DMS53 treated with DMSO at 0.1 percent for 48 hours (cell line): Measurements from ENCODE around the gene CCSER1.

Source experiments
- DNase-seq: peaks from one replicate; lab custom pipeline; 2025; ENCODE audit not compliant: unreplicated experiment; lab: John Stamatoyannopoulos, UW

Gene CCSER1

GRCh38 chr4:90127706-90128345, 632 bp downstream of the CCSER1 start:
- DNase-seq, result no peak

- peak; percentile 16 for DNase-seq
These were observed 1.8 kb downstream of the CCSER1 start for GRCh38 chr4:90128961-90129495.

- DNase-seq, result no peak
These were observed 2.9 kb downstream of the CCSER1 start for GRCh38 chr4:90130076-90130475.

GRCh38 chr4:90137555-90137954, 10.4 kb downstream of the CCSER1 start:
- DNase-seq, result no peak

GRCh38 chr4:90142081-90142480, 14.9 kb downstream of the CCSER1 start:
- DNase-seq, result no peak

- DNase-seq, result no peak
These were observed 18.1 kb downstream of the CCSER1 start for GRCh38 chr4:90145319-90145718.

- DNase-seq, result no peak
These were observed 19.1 kb downstream of the CCSER1 start for GRCh38 chr4:90146306-90146705.

GRCh38 chr4:90148574-90149148, 21.5 kb downstream of the CCSER1 start:
- DNase-seq, result no peak

GRCh38 chr4:90152024-90152423, 24.8 kb downstream of the CCSER1 start:
- no peak for DNase-seq

GRCh38 chr4:90159193-90159592, 32.0 kb downstream of the CCSER1 start:
- no peak for DNase-seq

GRCh38 chr4:90160044-90160443, 32.9 kb downstream of the CCSER1 start:
- DNase-seq, result no peak

GRCh38 chr4:90162566-90162965, 35.4 kb downstream of the CCSER1 start:
- no peak for DNase-seq

- DNase-seq, result no peak
These were observed 36.7 kb downstream of the CCSER1 start for GRCh38 chr4:90163872-90164271.

GRCh38 chr4:90165883-90166282, 38.7 kb downstream of the CCSER1 start:
- DNase-seq, result no peak

- no peak for DNase-seq
These were observed 44.3 kb downstream of the CCSER1 start for GRCh38 chr4:90171491-90171890.

GRCh38 chr4:90174621-90175023, 47.4 kb downstream of the CCSER1 start:
- no peak for DNase-seq

- DNase-seq, result no peak
These were observed 54.5 kb downstream of the CCSER1 start for GRCh38 chr4:90181644-90182043.

- no peak for DNase-seq
These were observed 56.1 kb downstream of the CCSER1 start for GRCh38 chr4:90183254-90183653.

- DNase-seq, result peak; percentile 9
These were observed 57.4 kb downstream of the CCSER1 start for GRCh38 chr4:90184560-90184959.

GRCh38 chr4:90185416-90185815, 58.2 kb downstream of the CCSER1 start:
- DNase-seq, result no peak

- no peak for DNase-seq
These were observed 59.0 kb downstream of the CCSER1 start for GRCh38 chr4:90186229-90186628.

GRCh38 chr4:90187148-90187884, 60.1 kb downstream of the CCSER1 start:
- DNase-seq, result no peak
